Lung microvascular endothelial cell (primary cell): ENCODE data around the gene CYP24A1. TPM values are rescaled to one million over a fixed set of nuclear protein-coding genes. Genes with fewer than 3 reads are reported as not detected.

Experiments
- DNase-seq, 2 donors: peaks; one replicate each; pipeline versions ENCODE4 v3.0.0 to v3.0.0-alpha.2; 2010; ENCODE audit warnings: low read depth in 2 of 2
- total RNA-seq: library from RNA; depleted of rRNA; stranded (reverse); fragments of >200 nt; gene quantifications from 2 replicates; pipeline ENCODE4 v1.2.1, GENCODE V29; 2014

Gene CYP24A1
- total RNA-seq, 1 donor from 2014 or later = not detected

DNA sequence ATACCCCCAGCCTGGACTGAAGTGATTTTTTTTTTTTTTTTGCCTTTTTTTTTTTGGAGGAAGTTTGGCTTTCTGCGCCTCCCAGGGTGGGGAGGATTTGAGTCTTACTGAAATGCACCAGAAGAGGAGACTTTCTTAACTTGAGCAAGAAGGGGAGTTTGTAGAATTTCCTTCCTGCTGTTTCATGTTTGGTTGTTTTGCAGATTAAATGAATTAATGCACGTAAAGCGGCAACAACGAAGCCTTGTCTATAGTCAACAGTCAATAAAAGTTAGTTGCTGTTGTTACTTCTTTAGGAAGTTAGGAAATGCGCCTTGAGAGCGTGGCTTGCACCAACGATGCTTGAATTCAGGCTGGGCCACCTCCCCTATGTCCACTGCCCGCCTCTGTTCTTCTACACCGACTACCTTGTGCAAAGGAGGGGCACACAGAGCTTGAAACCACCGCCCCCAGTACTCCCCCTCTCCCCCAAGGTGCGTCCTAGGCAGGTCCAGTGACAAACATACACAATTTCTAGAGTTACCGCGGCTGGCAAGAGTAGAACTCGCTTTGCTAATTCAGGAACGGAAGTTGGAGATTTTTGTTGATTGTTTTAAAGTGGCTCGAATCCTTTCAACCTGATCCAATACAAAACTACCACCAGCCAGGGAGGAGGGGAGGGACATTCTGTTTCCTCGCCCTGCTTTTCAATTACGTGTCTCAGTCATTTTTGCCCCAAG is 830 bp upstream of the CYP24A1 start:
- no peak for DNase-seq

DNA sequence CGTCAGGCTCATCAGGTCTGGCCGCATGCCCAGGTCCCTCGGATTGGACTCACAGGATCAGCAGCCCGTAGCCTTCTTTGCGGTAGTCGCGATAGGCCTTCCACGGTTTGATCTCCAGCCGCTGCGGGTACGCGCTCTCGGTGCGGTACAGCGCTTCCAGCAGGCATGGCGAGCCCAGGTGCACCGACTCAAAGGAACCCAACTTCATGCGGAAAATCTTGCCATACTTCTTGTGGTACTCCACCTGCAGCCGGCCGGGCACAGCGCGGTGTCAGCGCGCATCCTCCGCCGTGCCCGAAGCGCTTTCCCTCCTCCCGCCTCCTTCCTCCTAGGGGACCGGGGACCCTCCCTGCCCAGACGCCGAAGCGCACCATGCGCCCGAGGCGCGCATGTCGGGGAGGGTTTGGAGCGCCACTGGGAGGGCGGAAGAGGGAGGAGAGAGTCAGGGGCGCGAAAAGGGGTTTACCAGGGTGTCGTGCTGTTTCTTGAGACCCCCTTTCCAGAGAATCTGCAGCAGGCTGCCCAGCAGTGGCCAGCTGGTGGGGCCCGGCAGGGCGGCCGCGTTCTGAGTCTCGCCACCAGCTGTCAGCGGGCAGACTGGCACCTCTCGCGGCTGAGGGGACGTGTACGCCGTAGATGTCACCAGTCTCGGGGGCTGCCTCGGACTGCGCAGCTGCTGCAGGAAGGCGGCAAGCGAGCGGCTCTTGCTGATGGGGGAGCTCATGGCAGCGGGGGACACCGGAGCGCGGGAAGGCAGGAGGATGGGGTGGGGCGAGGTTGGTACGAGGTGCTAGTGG is 732 bp downstream of the CYP24A1 start:
- no peak for DNase-seq

DNA sequence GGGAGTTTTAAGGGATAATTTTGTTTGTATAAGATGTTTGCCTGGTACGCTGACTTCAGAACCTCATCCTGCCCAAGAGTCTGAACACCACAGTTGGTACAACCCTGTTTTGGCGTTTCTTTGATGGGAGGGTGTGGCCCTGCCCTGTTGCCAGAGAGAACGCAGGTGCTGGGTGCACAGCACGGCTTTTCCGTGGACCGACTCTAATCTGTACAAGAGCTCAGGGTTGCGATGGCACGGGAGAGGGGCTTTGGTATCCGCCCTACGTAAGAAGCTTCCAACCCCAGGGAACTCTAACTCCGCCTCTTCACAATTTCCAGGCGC is 1.3 kb downstream of the CYP24A1 start:
- no peak for DNase-seq

DNA sequence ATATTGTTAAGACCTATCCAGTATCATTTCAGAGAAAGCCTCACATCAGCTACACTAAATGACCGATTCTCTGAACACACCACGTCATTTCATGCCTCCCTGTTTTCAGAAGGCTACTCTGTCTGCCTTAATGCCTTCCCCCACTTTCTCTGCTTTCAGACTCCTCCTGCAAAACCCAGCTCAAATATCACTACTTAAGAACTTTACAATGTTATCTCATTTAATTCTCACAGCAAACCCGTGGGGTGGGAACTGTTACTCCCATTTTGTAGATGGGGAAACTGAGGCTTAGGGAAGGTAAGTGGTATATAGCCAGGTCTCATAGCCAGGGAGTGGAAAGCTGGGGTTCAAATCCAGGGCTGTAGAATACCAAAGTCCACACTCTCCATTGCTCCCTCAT is 2.8 kb downstream of the CYP24A1 start:
- no peak for DNase-seq

DNA sequence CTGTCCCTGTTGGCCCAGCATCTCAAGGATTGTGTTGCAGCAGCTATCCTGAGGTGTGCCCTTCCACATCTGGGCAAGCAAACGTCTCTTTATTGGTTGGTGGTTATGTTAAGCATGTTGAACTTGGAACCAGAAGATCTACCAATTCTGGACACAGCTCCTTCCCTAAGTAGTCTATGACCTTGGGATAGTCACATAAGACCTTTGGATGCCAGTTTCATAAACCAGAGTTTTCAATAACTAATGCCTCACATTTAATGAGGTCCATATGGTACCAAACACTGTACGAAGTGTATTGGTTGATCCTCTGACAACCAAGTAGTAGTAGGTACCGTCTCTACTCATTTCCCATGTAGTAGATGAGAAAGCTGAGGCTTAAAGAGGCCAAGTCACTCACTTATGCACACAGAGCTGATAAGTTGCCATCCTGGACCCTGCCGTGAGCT is 3.7 kb downstream of the CYP24A1 start:
- DNase-seq = no peak

DNA sequence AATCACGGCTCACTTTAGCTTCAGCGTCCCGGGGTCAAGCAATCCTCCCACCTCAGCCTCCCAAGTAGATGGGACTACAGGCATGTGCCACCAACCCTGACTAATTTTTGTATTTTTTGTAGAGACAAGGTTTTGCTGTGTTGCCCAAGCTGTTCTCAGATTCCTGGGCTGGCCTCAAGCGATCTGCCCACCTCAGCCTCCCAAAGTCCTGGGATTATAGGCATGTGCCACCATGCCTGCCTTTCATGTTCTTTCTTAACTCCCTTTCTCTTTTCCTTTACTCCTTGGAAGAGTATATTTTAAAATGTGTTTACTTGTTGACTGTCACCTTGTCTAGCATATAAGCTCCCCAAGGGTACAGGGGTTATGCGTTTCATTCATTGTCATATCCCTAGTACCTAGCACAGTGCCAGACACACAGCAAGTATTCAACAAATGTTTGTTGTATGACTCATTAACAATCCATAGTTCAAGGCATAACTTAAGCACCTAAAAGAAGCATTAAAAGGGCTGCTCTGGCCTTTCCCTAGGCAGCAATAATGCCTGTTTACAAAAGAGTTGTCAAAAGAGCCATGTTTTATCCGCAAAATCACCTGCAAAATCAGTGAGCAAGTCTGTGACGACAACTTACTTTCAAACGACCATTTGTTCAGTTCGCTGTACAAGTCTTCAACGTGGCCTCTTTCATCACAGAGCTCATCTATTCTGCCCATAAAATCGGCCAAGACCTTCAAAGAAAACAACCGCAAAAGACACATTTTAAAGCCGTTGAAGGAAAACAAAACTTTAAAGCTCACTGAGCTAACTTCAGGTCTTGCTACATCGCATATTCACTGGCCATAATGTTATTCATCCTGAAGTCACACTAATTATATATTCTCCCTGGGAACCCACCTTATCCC is 4.6 kb downstream of the CYP24A1 start:
- no peak for DNase-seq

DNA sequence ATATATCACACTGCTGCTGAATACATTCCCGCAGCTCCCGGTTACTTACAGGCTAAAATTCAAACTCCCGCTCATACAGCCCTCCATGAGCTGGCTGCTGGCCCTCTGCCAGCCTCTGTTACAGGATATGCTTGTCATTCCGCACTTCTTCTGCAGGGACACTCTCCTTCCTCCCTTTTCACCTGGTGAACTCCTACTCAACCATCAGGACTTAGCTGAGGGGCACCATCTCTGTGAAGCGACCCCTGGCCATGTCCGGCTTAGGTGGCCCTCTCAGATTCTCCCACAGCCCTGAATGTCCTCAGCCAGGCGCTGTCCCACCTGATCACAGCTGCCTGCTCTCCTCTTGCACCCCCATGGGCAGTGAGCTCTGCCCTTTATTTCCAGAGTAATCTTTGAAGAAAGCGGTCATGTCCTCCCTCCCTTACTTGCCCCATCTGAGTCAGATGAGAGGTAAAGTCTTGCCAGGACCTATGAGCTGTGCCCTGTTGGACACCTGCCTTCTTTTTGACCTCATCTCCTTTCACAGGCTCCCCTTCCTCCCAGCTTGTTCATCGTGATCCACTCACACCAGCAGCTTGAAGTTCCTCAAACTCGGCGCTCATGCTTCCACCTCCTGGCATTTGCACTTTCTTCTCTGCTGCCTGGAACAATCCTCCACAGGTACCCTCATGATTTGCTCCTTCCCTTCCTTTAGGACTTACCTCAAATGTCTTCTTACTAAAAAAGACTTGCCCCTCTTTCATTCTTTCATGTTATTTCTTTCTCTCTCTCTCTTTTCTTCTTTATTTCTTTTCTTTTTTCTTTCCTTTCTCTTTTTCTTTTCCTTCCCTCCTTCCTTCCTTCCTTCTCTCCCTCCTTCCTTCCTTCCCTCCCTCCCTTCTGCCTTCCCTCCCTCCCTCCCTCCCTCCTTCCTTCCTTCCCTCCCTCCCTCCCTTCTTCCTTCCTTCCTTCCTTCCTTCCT is 5.6 kb downstream of the CYP24A1 start:
- DNase-seq = peak in 1 of 2 donors; percentile 54

DNA sequence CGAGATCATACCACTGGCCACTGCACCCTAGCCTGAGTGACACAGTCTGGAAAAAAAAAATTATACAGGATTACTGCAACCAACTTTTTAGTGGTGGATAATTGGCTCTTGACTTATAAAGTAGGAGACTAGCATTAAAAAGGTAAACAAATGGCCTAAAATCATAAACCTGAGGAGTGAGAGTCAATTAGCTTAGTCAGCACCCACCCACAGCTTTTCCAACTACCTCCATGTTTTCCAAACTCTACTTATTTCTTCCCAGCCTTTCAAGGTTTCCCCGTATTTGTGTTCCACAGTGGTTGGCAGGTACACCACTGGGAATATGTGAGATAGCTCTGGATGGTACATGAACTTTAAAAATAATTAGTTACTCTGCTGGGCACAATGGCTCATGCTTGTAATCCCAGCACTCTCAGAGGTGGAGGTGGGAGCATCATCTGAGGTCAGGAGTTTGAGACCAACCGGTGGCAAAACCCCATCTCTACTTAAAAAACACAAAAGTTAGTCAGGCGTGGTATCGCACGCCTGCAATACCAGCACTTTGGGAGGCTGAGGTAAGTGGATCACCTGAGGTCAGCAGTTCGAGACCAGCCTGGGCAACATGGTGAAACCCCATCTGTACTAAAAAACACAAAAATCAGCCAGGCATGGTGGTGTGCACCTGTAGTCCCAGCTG is 6.7 kb downstream of the CYP24A1 start:
- DNase-seq = no peak

DNA sequence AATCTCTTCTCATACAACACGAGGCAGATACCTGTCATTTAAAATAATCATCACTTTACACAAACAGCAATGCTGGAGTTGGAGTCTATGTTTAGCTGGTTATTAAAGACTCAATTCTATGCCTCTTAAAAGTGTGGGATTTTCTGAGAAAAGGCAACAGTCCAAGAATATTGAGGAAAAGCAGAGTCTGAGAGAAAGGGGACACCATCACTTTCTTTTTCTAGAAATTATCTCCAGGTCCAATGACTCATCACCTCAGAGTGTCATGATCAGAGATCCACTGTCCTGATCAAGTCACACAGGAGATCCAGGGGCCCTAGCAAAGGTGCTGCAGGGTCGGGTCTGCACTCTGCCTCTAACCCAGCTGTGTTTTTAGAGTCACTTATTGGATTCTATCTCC is 8.0 kb downstream of the CYP24A1 start:
- DNase-seq = no peak

DNA sequence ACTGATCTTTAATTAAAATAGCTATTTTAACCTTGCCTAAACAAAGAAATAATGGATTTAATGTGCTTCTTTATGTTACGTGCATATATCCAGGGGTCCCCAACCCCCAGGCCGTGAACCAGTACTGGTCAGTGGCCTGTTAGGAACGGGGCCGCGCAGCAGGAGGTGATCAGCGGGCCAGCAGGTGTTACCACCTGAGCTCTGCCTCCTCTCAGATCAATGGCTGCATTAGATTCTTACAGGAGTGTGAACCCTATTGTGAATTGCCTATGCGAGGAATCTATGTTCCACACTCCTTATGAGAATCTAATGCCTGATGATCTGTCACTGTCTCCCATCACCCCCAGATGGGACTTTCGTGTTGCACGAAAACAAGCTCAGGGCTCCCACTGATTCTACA is 8.8 kb downstream of the CYP24A1 start:
- no peak for DNase-seq

DNA sequence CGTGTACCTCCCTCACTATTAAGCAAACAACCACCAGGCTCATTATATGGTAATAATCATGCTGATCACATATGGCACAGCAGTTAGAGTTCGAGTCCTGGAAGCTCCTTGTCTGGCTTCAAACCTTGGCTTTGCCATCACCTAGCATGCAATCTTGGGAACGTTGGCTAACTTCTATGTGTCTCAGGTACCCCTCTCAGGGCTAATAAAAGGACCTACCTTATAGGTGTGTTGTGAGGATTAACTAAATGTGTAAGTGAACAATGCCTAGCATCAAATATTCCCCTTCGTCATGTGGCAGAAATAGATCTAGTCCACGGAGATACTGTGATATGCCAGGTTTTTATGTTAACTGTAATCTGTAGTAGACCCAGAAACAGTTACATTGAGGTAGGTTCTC is 10.4 kb downstream of the CYP24A1 start:
- no peak for DNase-seq

DNA sequence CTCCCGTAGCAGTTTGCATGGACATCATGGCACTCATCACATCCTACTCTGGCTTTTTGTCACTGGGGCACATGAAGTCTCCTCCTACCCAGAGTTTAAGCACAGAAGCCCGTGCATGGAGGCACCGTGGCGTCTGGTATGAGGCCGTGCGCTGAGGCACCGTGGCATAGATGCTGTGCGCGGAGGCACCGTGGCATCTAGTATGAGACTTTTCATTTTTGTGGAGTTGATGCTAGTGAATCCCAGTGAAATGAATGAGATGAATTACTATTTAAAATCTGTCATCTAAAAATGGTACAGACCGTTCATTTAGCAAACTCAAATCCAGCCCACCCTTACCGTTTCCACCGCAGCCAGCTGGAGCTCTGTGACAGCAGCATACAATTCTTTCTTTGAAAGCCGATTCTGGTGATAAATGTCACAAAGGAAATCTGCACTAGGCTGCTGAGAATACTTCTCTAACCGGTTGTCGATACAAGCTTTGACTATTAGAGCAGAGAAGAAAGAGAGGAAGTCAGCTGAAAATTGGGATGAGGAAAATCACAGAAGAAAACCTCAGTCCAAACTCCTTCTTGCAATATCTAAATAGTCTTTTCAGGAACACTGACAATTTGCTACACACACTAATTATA is 11.3 kb downstream of the CYP24A1 start:
- no peak for DNase-seq

DNA sequence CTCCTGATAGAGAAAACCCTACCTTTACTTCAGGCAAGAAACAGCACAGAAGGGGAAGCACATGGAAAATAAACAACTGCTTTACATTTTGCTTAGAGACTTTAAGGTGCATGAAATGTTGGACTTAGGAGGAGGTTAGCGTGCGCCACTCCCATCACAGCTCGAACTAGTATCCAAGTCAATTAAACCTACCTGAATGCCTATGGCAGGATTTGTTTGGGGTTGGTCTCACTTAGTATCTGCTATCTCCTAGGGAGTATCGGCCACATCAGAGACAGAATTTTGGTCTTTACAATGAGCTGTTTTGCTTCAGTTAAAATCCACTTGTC is 12.0 kb downstream of the CYP24A1 start:
- no peak for DNase-seq

DNA sequence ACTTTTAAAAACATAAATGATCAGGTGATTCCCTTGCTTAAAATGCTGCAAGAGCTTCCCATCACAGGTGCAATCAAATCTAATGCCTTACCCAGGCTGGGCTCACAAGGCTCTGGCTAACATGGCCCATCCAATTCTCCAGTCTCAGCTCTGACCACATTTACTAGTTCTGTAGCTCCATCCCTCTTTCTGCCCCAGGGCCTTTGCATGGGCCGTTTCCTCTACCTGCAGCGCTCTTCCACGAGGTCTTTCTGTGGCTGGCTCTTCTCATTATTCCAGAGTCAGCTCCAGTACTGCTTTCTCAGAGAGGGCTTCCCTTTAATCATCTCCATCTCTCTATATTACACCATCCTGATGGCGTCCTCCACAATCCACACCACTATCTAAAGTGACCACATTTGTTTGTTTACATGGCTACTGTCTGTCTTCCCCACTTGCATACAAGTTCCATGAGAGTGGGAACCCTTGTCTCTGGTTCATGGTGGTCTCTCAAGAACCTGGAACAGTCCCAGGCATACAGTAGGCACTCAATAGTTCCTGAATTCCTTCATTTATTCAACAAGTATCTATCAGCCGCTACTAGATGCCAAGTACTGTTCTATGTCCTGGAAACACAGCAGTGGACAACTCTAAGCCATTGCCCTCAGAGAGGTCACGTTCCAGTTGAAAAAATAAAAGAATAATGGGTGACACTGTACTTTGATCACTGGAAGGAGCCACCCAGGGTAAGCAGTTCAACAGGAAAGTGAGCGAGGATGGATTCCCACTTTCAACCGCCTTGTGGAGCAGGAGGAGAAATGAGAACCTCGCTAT is 12.6 kb downstream of the CYP24A1 start:
- no peak for DNase-seq

DNA sequence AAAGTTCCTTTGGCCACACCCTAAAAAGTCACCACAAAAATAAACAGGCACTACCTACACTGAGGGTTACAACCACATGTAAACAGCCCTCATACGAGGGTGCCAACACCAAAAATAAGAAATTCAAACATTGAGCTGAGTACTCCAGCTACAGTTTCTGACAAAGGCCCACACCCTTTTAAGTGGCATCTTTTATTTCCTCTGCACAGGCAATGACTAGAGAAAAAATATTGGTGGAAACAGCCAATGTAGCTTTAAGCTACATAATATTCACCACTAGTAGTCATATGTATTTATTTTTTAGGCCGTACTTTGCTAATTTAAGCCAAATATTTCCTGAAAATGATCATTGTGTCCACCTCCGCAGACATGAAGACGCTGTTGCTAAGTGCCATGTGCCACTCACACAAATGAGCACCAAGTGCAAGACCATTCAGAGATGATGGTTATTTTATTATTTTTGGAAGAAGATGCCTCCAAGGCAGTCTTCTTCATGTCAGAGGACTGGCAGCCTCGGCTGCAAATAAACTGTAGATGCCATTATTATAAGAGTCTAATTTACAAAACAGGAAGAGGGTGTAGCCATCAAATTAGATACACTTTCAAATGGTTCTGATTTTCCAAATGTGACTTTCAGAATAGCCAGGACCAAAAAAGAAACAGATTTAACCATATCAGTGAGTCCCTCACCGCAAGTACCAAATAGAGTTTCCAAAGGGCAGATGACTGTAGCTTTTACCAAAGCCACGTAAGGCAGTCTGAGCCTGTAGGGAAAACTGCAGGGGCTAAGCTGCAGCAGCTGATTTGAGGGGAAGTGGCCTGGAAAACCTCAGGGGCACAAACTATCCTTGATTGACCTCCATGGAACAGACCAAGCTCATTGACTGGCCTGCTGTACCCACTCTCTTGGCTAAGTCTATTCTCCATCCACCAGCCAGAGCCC is 13.4 kb downstream of the CYP24A1 start:
- DNase-seq = no peak

DNA sequence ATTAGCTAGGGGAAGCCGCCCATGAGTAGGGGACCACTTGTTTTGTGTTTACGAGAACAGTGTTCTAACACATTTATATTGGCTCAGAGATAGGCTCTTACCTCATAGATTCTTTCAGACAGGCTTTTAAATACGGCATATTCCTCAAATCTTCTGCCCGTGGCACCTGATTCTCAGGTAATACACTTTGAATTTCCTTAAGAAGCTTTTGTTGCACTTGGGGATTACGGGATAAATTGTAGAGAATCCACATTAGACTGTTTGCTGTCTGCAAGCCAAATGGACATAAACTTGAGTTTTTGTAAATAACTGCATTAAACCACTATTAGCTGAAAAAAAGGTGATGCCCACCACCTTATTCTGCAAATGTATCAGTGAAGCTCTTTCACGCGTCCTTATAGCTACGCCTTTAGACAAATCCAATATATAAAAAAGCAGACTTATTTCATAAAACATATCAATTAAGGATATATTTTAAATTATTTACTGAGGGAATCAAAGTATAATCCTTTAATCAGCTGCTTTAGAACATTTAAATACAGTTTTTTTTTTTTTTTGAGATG is 14.8 kb downstream of the CYP24A1 start:
- DNase-seq = no peak

DNA sequence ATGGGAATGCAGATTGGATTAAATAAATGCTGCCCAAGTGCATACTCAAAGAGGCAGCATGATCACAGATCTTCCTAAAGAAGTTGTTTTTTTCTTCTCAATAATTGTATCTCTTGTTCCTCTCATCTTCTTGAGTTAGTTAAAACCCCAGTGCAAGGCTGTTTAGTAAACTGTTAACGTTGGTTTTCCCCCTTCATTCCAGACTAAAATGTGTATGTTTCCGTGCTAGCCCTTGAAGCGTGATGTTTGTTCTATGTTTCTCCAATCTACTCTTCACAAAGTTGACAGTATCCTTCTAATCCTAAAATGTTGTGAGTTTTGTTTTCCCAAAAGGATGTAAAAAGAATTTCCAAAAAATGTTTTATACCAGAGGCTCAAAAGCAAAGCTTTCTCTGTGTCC is 15.6 kb downstream of the CYP24A1 start:
- no peak for DNase-seq
